ENCODE measurements around the gene APOE. TPM values are rescaled to one million over a fixed set of nuclear protein-coding genes. Genes with fewer than 3 reads are reported as not detected.
A peak's percentile ranks its signal among the peaks of the same experiment; 100 is the strongest.

Gene APOE
- total and polyA plus RNA-seq, 2 of the 8 experiments (the other 6 are each of a cell fraction or from before 2014, with no cell fraction given) = 629 to 1,258 TPM

- CTCF ChIA-PET (ENCODE audit: partially characterized antibody) = interaction anchor here (0.6 to 1.3 kb wide), 5 partner anchors 40 to 1682 kb away, joined by 3 to 4 read pairs (median 3); no protein-coding TSS in a partner anchor
- H2BK20ac ChIP-seq (ENCODE audit: low read length) = no peak overlapping the region
Observed at GRCh38 chr19:44897835-44898234, 7.8 kb upstream of the APOE start.

More at GRCh38 chr19:44897835-44898234, 7.8 kb upstream of the APOE start:
- Histone ChIP-seq H3K56ac (replicated peaks; ENCODE audit: insufficient read length, low read depth, low read length) (no peak overlapping the region), H4K20me1 (replicated peaks in 1 of 2; ENCODE audit: control insufficient read depth in 1 of 2, insufficient read depth in 2 of 2, low read length in 2 of 2) (peaks cover 9 to 36% of the 10 kb centered on the region in 2 experiments), H3K4ac (replicated peaks; ENCODE audit: insufficient read length, low read depth, low read length) (no peak overlapping the region), H3K9ac (replicated peaks in 1 of 4; ENCODE audit: extremely low read depth in 1 of 4, low read depth in 3 of 4, low read length in 3 of 4) (no peak overlapping the region), H2BK15ac (ENCODE audit: low read length) (no peak overlapping the region), H3K27ac (ENCODE audit: low read depth, low read length) (no peak overlapping the region), H2BK12ac (ENCODE audit: low read depth, low read length) (no peak overlapping the region), H2BK120ac (replicated peaks; ENCODE audit: low read depth, low read length) (no peak overlapping the region), H3K79me2 (ENCODE audit: control insufficient read depth in 1 of 2, insufficient read depth in 2 of 2, low read length in 2 of 2) (peaks cover 0 to 28% of the 10 kb centered on the region in 2 experiments; a peak in 2 of 4 replicates), H2BK5ac (ENCODE audit: low read depth, low read length) (no peak overlapping the region), H3K4me2 (ENCODE audit: insufficient read depth in 1 of 2, low read depth in 2 of 2, low read length in 2 of 2) (no peak overlapping the region), H3K4me3 (ENCODE audit: extremely low read depth in 1 of 4, insufficient read depth in 2 of 4, low read depth in 3 of 4, low read length in 4 of 4) (no peak overlapping the region), H2AFZ (ENCODE audit: low read length) (no peak overlapping the region), H3K14ac (ENCODE audit: insufficient read length) (no peak overlapping the region), H4K5ac (ENCODE audit: insufficient read length, low read depth, low read length) (no peak overlapping the region), H2AK5ac (ENCODE audit: low read depth, low read length) (no peak overlapping the region), H3K18ac (ENCODE audit: extremely low read depth, low read length) (no peak overlapping the region), H3K36me3 (ENCODE audit: control insufficient read depth in 2 of 4, insufficient read depth in 4 of 4, low read length in 3 of 4) (peaks cover 42 to 72% (median 67%) of the 10 kb centered on the region in 4 experiments), H3K27me3 (replicated peaks in 1 of 4; ENCODE audit: control insufficient read depth in 3 of 4, extremely low read depth in 1 of 4, insufficient read depth in 3 of 4, low read length in 3 of 4) (no peaks in the 10 kb centered on the region), H3K23me2 (ENCODE audit: low read depth, low read length) (no peaks in the 10 kb centered on the region), H3K23ac (ENCODE audit: insufficient read length) (no peak overlapping the region), H4K8ac (ENCODE audit: extremely low read depth, insufficient read depth, low read length) (no peak overlapping the region), H3K9me3 (ENCODE audit: insufficient read depth in 2 of 2, low read depth in 1 of 2, low read length in 1 of 2) (no peaks in the 10 kb centered on the region), H4K91ac (replicated peaks; ENCODE audit: insufficient read length, low read length) (no peak overlapping the region), H3K79me1 (ENCODE audit: low read depth, low read length) (peaks cover 13% of the 10 kb centered on the region), H3K4me1 (replicated peaks in 1 of 4; ENCODE audit: control insufficient read depth in 3 of 4, insufficient read depth in 4 of 4, low read length in 3 of 4) (no peaks in the 10 kb centered on the region)
- no peak for DNase-seq (ENCODE audit: low read depth in 1 of 2, low spot score in 2 of 2)
- 90% methylated on average over 8 of the region's 8 CpGs; no CpG with 5 or more reads in 1 of the 2 experiments for WGBS, 2 experiments (ENCODE audit: extremely low coverage in 1 of 2, insufficient coverage in 1 of 2, insufficient read length in 1 of 2, insufficient replicate concordance in 2 of 2, low coverage in 1 of 2, low lambda C conversion rate in 2 of 2, missing lambda C conversion rate in 1 of 2)
- no peak for FAIRE-seq
- TF ChIP-seq CREB1 (IDR thresholded peaks at IDR 0.05) (no peak), POLR2AphosphoS5 (IDR thresholded peaks at IDR 0.05; ENCODE audit: low read depth, low read length) (peak; percentile 61; the same call in 1 of the 2 replicates)
- POLR2A ChIA-PET (ENCODE audit: partially characterized antibody) = interaction anchor here (0.6 to 9.8 kb wide), 8 partner anchors 8 to 89 kb away, joined by 3 to 247 read pairs (median 4); partner anchors contain the start of genes APOE, NECTIN2 and TOMM40

All from H1 (cell line).